H9 (cell line): ENCODE measurements around the gene DNAI2. TPM values are rescaled to one million over a fixed set of nuclear protein-coding genes. Genes with fewer than 3 reads are reported as not detected.

ENCODE experiments used
- DNase-seq: peaks from one replicate; pipeline ENCODE4 v3.0.0-alpha.2; 2017
- H2AFZ ChIP-seq: one replicate; pipeline ENCODE4 v1.6.1; 2013; ENCODE audit warnings: mild to moderate bottlenecking, low read length, control low read depth, moderate library complexity
- H2AK5ac ChIP-seq: 2 replicates; pipeline ENCODE4 v1.6.1; 2013; ENCODE audit warnings: low read length, control low read depth, mixed read lengths; ENCODE audit not compliant: insufficient read length
- H2BK120ac ChIP-seq: one replicate; pipeline ENCODE4 v1.6.1; 2013; ENCODE audit warnings: low read depth, mild to moderate bottlenecking, low read length, control low read depth, inconsistent platforms; ENCODE audit not compliant: poor library complexity, severe bottlenecking
- H2BK12ac ChIP-seq: 2 replicates; pipeline ENCODE4 v1.6.1; 2013; ENCODE audit warnings: low read length, control low read depth, mixed read lengths, low read depth; ENCODE audit not compliant: insufficient read length
- H2BK15ac ChIP-seq: 2 replicates; pipeline ENCODE4 v1.6.1; 2013; ENCODE audit warnings: low read depth, low read length, control low read depth
- H2BK20ac ChIP-seq: one replicate; pipeline ENCODE4 v1.6.1; 2013; ENCODE audit warnings: low read depth, mild to moderate bottlenecking, low read length, control low read depth, inconsistent platforms; ENCODE audit not compliant: poor library complexity, severe bottlenecking
- H2BK5ac ChIP-seq: 2 replicates; pipeline ENCODE4 v1.6.1; 2013; ENCODE audit warnings: low read length, control low read depth, mixed read lengths; ENCODE audit not compliant: insufficient read length
- H3K14ac ChIP-seq: 2 replicates; pipeline ENCODE4 v1.6.1; 2013; ENCODE audit warnings: low read length, control low read depth; ENCODE audit not compliant: insufficient read depth
- H3K18ac ChIP-seq: 2 replicates; pipeline ENCODE4 v1.6.1; 2013; ENCODE audit warnings: low read depth, mild to moderate bottlenecking, mixed read lengths, low read length, control low read depth; ENCODE audit not compliant: insufficient read length
- H3K23ac ChIP-seq: 2 replicates; pipeline ENCODE4 v1.6.1; 2013; ENCODE audit warnings: low read length, control low read depth, mixed read lengths, low read depth; ENCODE audit not compliant: insufficient read length
- H3K23me2 ChIP-seq: 2 replicates; pipeline ENCODE4 v1.6.1; 2013; ENCODE audit warnings: low read depth, mild to moderate bottlenecking, mixed read lengths, low read length, control low read depth; ENCODE audit not compliant: insufficient read length, poor library complexity, severe bottlenecking
- H3K27ac ChIP-seq: 2 replicates; pipeline ENCODE4 v1.5.1; 2013; ENCODE audit warnings: low read length, control low read depth, mixed read lengths, low read depth; ENCODE audit not compliant: insufficient read length
- H3K27me3 ChIP-seq: 2 replicates; pipeline ENCODE4 v1.6.1; 2013; ENCODE audit warnings: low read length, control low read depth, inconsistent platforms; ENCODE audit not compliant: insufficient read depth
- H3K4ac ChIP-seq: 2 replicates; pipeline ENCODE4 v1.6.1; 2013; ENCODE audit warnings: low read depth, mild to moderate bottlenecking, control low read depth, inconsistent platforms, low read length, moderate library complexity
- H3K4me1 ChIP-seq: 2 replicates; pipeline ENCODE4 v1.6.1; 2013; ENCODE audit warnings: low read length, control low read depth, inconsistent platforms; ENCODE audit not compliant: insufficient read depth
- H3K4me2 ChIP-seq: 2 replicates; pipeline ENCODE4 v1.6.1; 2013; ENCODE audit warnings: low read length, control low read depth, mixed read lengths; ENCODE audit not compliant: insufficient read length, insufficient read depth
- H3K56ac ChIP-seq: 2 replicates; pipeline ENCODE4 v1.6.1; 2013; ENCODE audit warnings: low read depth, mild to moderate bottlenecking, mixed read lengths, low read length, control low read depth; ENCODE audit not compliant: insufficient read length
- H3K79me1 ChIP-seq: 2 replicates; pipeline ENCODE4 v1.6.1; 2013; ENCODE audit warnings: low read depth, mild to moderate bottlenecking, moderate library complexity, low read length, control low read depth, inconsistent platforms; ENCODE audit not compliant: insufficient read depth, poor library complexity, severe bottlenecking
- H3K79me2 ChIP-seq: 2 replicates; pipeline ENCODE4 v1.6.1; 2013; ENCODE audit warnings: low read length, control low read depth, inconsistent platforms; ENCODE audit not compliant: insufficient read depth
- H3K9ac ChIP-seq: 2 replicates; pipeline ENCODE4 v1.6.1; 2013; ENCODE audit warnings: low read length, control low read depth, mixed read lengths; ENCODE audit not compliant: insufficient read length; ENCODE audit errors: extremely low read depth
- H3K9me3 ChIP-seq: one replicate; pipeline ENCODE4 v1.6.1; 2013; ENCODE audit warnings: low read depth, low read length, inconsistent platforms; ENCODE audit not compliant: control insufficient read depth
- H3T11ph ChIP-seq: one replicate; pipeline ENCODE4 v1.6.1; 2013; ENCODE audit warnings: mild to moderate bottlenecking, low read length, control low read depth, inconsistent platforms
- H4K20me1 ChIP-seq: one replicate; pipeline ENCODE4 v1.6.1; 2013; ENCODE audit not compliant: control insufficient read depth, insufficient read length, insufficient read depth
- H4K5ac ChIP-seq: 2 replicates; pipeline ENCODE4 v1.6.1; 2013; ENCODE audit warnings: low read depth, mild to moderate bottlenecking, mixed read lengths, low read length, control low read depth; ENCODE audit not compliant: insufficient read length
- H4K8ac ChIP-seq: replicated peaks from 2 replicates; pipeline ENCODE4 v1.6.1; 2013; ENCODE audit warnings: low read length, control low read depth, mixed read lengths, low read depth; ENCODE audit not compliant: insufficient read length
- H4K91ac ChIP-seq: 2 replicates; pipeline ENCODE4 v1.6.1; 2013; ENCODE audit warnings: low read depth, mild to moderate bottlenecking, moderate library complexity, mixed read lengths, low read length, control low read depth; ENCODE audit not compliant: insufficient read length
- H3K27ac Mint-ChIP-seq, 3 experiments: 2 replicates in 2 of 3; 3 replicates in 1 of 3; pipeline ENCODE4 v1.8.0; 2020 to 2021; ENCODE audit warnings: mixed read lengths in 3 of 3, mild to moderate bottlenecking in 1 of 3, moderate library complexity in 1 of 3
- H3K27me3 Mint-ChIP-seq: 2 replicates; pipeline ENCODE4 v1.8.0; 2021; ENCODE audit warnings: low read depth, mild to moderate bottlenecking, moderate library complexity, mixed read lengths
- H3K36me3 Mint-ChIP-seq, 3 experiments: 2 replicates in 2 of 3; 3 replicates in 1 of 3; pipeline ENCODE4 v1.8.0; 2020 to 2021; ENCODE audit warnings: low read depth in 3 of 3, mixed read lengths in 3 of 3; ENCODE audit not compliant: insufficient read depth in 1 of 3
- H3K4me1 Mint-ChIP-seq, 2 experiments: 2 replicates each; pipeline ENCODE4 v1.8.0; 2020; ENCODE audit warnings: mixed read lengths in 2 of 2
- H3K4me3 Mint-ChIP-seq, 2 experiments: 2 replicates in 1 of 2; 3 replicates in 1 of 2; pipeline ENCODE4 v1.8.0; 2020 to 2021; ENCODE audit warnings: mild to moderate bottlenecking in 2 of 2, mixed read lengths in 2 of 2, moderate library complexity in 1 of 2
- H3K9me3 Mint-ChIP-seq, 2 experiments: 2 replicates in 1 of 2; 3 replicates in 1 of 2; pipeline ENCODE4 v1.8.0; 2020; ENCODE audit warnings: mild to moderate bottlenecking in 2 of 2, mixed read lengths in 2 of 2, moderate library complexity in 1 of 2
- WGBS: extraction: QIAGEN DNeasy Blood & Tissue Kit; methylation state at CpG from one replicate; pipeline ENCODE4 v1.1.7; 2013; ENCODE audit warnings: missing lambda C conversion rate, low lambda C conversion rate, mixed read lengths; ENCODE audit not compliant: insufficient read length; ENCODE audit errors: extremely low coverage; 5-methylcytosine and 5-hydroxymethylcytosine counted together
- total RNA-seq: library from RNA; stranded (reverse); gene quantifications from 2 replicates; pipeline ENCODE4 v1.2.1, GENCODE V29; 2021
- TF ChIP-seq, protein P1 (sequence below): fragments of 200-600 bp; sonication (generic); conservative IDR thresholded peaks from 3 replicates; pipeline ENCODE4 v1.8.0; 2021; ENCODE audit warnings: antibody characterized with exemption, mild to moderate bottlenecking

Gene DNAI2
- total RNA-seq, 1 experiment from 2014 or later, result not detected

GRCh38 chr17:74239172-74239571 lies 34.9 kb upstream of the DNAI2 start:
- Histone ChIP-seq H2BK12ac (no peak overlapping the region), H3K79me1 (no peaks in the 10 kb centered on the region), H3K27ac (no peak overlapping the region), H3K4me2 (no peak overlapping the region), H3K18ac (no peak overlapping the region), H3K4me1 (no peaks in the 10 kb centered on the region), H3K23ac (no peak overlapping the region), H3K56ac (no peak overlapping the region), H4K91ac (no peak overlapping the region), H2BK120ac (no peak overlapping the region), H3K27me3 (no peaks in the 10 kb centered on the region), H2BK15ac (no peak overlapping the region), H3K4ac (no peak overlapping the region), H4K20me1 (no peaks in the 10 kb centered on the region), H2BK20ac (no peak overlapping the region), H4K5ac (no peak overlapping the region), H4K8ac (no peak overlapping the region), H3T11ph (no peak overlapping the region), H2AK5ac (no peak overlapping the region), H2BK5ac (no peak overlapping the region), H3K9me3 (no peaks in the 10 kb centered on the region), H3K9ac (no peak overlapping the region), H3K79me2 (no peaks in the 10 kb centered on the region), H3K14ac (no peak overlapping the region; the same call in 1 of the 2 replicates), H2AFZ (no peak overlapping the region), H3K23me2 (no peaks in the 10 kb centered on the region)
- WGBS, result no CpG with 5 or more reads among the region's 10 CpGs
- Mint-ChIP-seq H3K9me3 (no peaks in the 10 kb centered on the region), H3K4me3 (no peak overlapping the region; a peak in 1 of 5 replicates), H3K36me3 (no peaks in the 10 kb centered on the region; a peak in 1 of 7 replicates), H3K27ac (peak overlapping the region in 1 of 3 experiments; percentile 57; a peak in 2 of 7 replicates), H3K27me3 (peaks cover 13% of the 10 kb centered on the region), H3K4me1 (peaks cover 20 to 44% of the 10 kb centered on the region in 2 experiments)
- TF ChIP-seq, protein P1, sequence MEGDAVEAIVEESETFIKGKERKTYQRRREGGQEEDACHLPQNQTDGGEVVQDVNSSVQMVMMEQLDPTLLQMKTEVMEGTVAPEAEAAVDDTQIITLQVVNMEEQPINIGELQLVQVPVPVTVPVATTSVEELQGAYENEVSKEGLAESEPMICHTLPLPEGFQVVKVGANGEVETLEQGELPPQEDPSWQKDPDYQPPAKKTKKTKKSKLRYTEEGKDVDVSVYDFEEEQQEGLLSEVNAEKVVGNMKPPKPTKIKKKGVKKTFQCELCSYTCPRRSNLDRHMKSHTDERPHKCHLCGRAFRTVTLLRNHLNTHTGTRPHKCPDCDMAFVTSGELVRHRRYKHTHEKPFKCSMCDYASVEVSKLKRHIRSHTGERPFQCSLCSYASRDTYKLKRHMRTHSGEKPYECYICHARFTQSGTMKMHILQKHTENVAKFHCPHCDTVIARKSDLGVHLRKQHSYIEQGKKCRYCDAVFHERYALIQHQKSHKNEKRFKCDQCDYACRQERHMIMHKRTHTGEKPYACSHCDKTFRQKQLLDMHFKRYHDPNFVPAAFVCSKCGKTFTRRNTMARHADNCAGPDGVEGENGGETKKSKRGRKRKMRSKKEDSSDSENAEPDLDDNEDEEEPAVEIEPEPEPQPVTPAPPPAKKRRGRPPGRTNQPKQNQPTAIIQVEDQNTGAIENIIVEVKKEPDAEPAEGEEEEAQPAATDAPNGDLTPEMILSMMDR, result no peak
- no peak for DNase-seq
